ENCODE measurements around the gene FRS3.

The FRS3 gene

GRCh38 chr6:41785254-41785653 is 5.6 kb upstream of the FRS3 start:
- H3K36me3 ChIP-seq, result peaks cover 3% of the 10 kb centered on the region
- peaks cover 49 to 50% of the 10 kb centered on the region in 2 experiments for H3K4me1 ChIP-seq (ENCODE audit: control insufficient read depth in 1 of 2, insufficient read depth in 1 of 2, low read depth in 1 of 2, low read length in 1 of 2)
- peak overlapping the region; percentile 93 for H3K27ac ChIP-seq
- H3K4me3 ChIP-seq (ENCODE audit: low read depth in 1 of 2, low read length in 1 of 2), result no peak overlapping the region
- no peaks in the 10 kb centered on the region for H3K9me3 ChIP-seq
- TF ChIP-seq CTCF (IDR thresholded peaks at IDR 0.05), result no peak
- no peaks in the 10 kb centered on the region for H3K27me3 ChIP-seq

DNA sequence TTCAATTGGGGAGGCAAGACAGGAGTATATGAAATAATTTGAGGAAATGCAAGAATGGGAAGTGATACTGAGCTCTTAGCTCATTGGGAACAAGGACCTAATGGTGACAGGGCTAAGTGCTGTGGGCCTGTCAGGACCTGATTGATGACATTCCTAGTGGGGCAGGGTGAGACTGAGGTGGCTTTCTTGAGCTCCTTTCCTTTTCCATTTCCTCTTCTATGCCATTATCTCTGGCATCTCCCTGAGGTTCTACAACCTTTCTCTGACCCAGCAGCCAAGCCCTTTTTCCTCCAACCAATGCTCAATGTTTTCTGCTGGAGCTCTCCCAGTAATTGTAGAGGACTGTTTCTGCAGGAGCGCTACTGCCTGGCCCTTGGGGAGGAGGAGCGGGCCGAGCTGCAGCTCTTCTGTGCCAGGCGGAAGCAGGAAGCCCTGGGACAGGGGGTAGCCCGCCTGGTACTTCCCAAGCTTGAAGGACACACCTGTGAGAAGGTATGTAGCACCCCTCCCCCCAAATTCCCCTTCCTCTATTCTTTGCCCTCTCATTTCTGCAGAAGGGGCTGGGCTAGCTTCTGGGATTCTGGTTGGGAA is 5.0 kb upstream of the FRS3 start:
- no peak for TF ChIP-seq CTCF (IDR thresholded peaks at IDR 0.05)
- Histone ChIP-seq H3K4me3 (ENCODE audit: low read depth in 1 of 2, low read length in 1 of 2) (no peak overlapping the region), H3K27ac (peak overlapping the region; percentile 93), H3K27me3 (no peaks in the 10 kb centered on the region), H3K36me3 (no peaks in the 10 kb centered on the region), H3K9me3 (no peaks in the 10 kb centered on the region), H3K4me1 (ENCODE audit: control insufficient read depth in 1 of 2, insufficient read depth in 1 of 2, low read depth in 1 of 2, low read length in 1 of 2) (peaks cover 50 to 53% of the 10 kb centered on the region in 2 experiments)

GRCh38 chr6:41783106-41783780 is 3.5 kb upstream of the FRS3 start:
- Histone ChIP-seq H3K4me1 (ENCODE audit: control insufficient read depth in 1 of 2, insufficient read depth in 1 of 2, low read depth in 1 of 2, low read length in 1 of 2) (peaks cover 62% of the 10 kb centered on the region in 2 experiments), H3K27me3 (no peaks in the 10 kb centered on the region), H3K9me3 (no peaks in the 10 kb centered on the region), H3K4me3 (ENCODE audit: low read depth in 1 of 2, low read length in 1 of 2) (no peak overlapping the region), H3K36me3 (no peaks in the 10 kb centered on the region), H3K27ac (no peak overlapping the region)
- no peak for TF ChIP-seq CTCF (IDR thresholded peaks at IDR 0.05)

DNA sequence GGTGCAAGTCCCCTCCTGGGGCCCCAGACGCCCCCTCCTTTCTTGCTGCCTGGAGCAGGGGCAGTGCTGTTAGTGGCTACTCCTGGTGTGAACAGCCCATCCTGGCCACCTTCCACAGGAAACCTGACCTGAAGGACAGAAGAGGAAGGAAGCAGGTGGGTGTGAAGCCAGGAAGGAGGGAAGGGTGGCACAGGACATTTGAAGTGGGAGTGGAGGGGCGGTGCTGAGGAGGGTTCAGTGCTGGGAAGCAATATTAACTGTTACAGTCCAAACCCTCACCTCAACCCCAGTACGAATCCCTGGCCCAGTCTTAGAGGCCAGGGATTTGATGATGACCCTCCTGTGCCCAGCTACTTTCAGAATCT is 1.6 kb upstream of the FRS3 start:
- Histone ChIP-seq H3K36me3 (no peaks in the 10 kb centered on the region), H3K27me3 (no peaks in the 10 kb centered on the region), H3K9me3 (no peaks in the 10 kb centered on the region), H3K4me3 (ENCODE audit: low read depth in 1 of 2, low read length in 1 of 2) (peak overlapping the region in 1 of 2 experiments; percentile 54), H3K4me1 (ENCODE audit: control insufficient read depth in 1 of 2, insufficient read depth in 1 of 2, low read depth in 1 of 2, low read length in 1 of 2) (peaks cover 68 to 74% of the 10 kb centered on the region in 2 experiments), H3K27ac (peak overlapping the region; percentile 38)
- no peak for TF ChIP-seq CTCF (IDR thresholded peaks at IDR 0.05)

DNA sequence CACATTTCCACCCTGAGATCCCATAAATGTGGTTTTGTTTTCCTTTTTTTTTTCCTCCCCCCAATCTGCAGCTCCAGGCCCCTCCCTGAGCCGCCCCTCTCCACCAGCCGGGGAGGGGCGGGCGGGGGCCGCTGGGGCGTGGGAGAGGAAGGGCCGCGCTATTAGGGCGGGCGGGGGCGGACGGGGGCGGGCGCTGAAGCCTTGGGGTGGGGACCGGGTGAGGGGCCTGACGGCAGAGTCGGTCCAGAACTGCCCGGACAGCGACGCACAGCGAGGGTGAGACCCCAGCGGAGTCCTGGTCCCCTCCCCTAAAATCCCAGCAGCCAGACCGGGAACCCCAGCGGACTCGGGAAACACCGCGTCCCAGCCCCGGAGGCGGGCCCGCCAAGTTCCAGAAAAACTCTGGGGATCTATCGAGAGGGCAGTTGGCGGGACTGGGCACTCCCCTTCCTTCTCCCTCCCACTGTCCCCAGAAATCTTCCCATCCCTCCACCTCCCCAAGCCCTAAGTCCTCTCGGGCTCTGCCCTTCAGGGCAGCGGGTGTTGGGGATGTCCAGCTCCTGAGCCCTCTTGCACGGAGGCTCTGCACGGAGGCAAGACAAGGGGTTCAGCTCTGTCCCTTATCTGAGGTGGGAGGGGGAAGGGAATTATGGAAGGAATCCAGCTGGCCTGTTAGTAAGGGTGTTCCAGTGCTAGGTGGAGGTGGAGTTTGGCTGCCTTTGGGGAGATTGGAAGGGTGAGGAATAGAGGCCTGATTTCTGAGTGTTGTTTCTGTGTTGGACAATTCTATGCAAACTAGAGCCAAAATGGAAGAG is 1.1 kb upstream of the FRS3 start, which contains the start of gene PRICKLE4:
Gene PRICKLE4 (plus strand): TSS at position 232 of the 815 bp plus-strand sequence. CDS start 2,692 bp downstream, outside the sequence.
- H3K27ac ChIP-seq, result peak within 1 kb of the TSS; percentile 53
- no peaks in the 10 kb centered on the region for H3K36me3 ChIP-seq
- H3K4me1 ChIP-seq (ENCODE audit: control insufficient read depth in 1 of 2, insufficient read depth in 1 of 2, low read depth in 1 of 2, low read length in 1 of 2), result peaks cover 63 to 73% of the 10 kb centered on the region in 2 experiments

More for the DNA sequence above, 1.1 kb upstream of the FRS3 start, which contains the start of gene PRICKLE4:
- H3K4me3 ChIP-seq (ENCODE audit: low read depth in 1 of 2, low read length in 1 of 2), result peak within 1 kb of the TSS; percentile 80 to 81
- TF ChIP-seq CTCF (IDR thresholded peaks at IDR 0.05), result no peak
- H3K27me3 ChIP-seq, result no peaks in the 10 kb centered on the region
- no peaks in the 10 kb centered on the region for H3K9me3 ChIP-seq

Measured in neutrophil (primary cell).